Caki2 (cell line): Measurements from ENCODE around the gene RNF151. TPM values are rescaled to one million over a fixed set of nuclear protein-coding genes. Genes with fewer than 3 reads are reported as not detected.
"Not testable (repeated sequence)": the region's sequence is repeated elsewhere in the genome, so short reads cannot be mapped to it uniquely, and the experiment has no call there.

Source experiments
- DNase-seq: peaks from one replicate; pipeline ENCODE4 v3.0.0-alpha.2; 2015; ENCODE audit warnings: low read depth
- in situ Hi-C: cut with HindIII; loops from 2 replicates; pipeline ENCODE4 v1.10.0; 2016; ENCODE audit warnings: low sequenced_read_pairs, low pct_unique_long_range_greater_than_20kb, mixed read lengths
- total RNA-seq: library from RNA; depleted of rRNA; stranded (reverse); fragments of >200 nt; shearing (Covaris generic); gene quantifications from 2 replicates; pipeline ENCODE4 v1.2.3, GENCODE V29; 2014; ENCODE audit warnings: low replicate concordance

The RNF151 gene
- total RNA-seq, 1 experiment from 2014 or later, result not detected

- DNase-seq, result no peak
- in situ Hi-C loops, result no loop called here
Observed at GRCh38 chr16:1933097-1933661, 33.5 kb upstream of the RNF151 start.

- in situ Hi-C loops, result no loop called here
- DNase-seq, result no peak
Observed at GRCh38 chr16:1936945-1937479, 29.6 kb upstream of the RNF151 start.

- no peak for DNase-seq
Observed at GRCh38 chr16:1938316-1938715, 28.3 kb upstream of the RNF151 start.

GRCh38 chr16:1938910-1939309 is 27.7 kb upstream of the RNF151 start:
- in situ Hi-C loops, result no loop called here
- no peak for DNase-seq

More at GRCh38 chr16:1938316-1938715, 28.3 kb upstream of the RNF151 start:
- in situ Hi-C loops, result no loop called here

GRCh38 chr16:1939833-1940232 is 26.8 kb upstream of the RNF151 start:
- in situ Hi-C loops, result not testable (repeated sequence)

GRCh38 chr16:1940273-1941161 is 26.1 kb upstream of the RNF151 start:
- in situ Hi-C loops, result no loop called here
- DNase-seq, result peak; percentile 98

More at GRCh38 chr16:1939833-1940232, 26.8 kb upstream of the RNF151 start:
- DNase-seq, result not testable (repeated sequence)

GRCh38 chr16:1941162-1942046 is 25.3 kb upstream of the RNF151 start:
- peak; percentile 97 for DNase-seq
- in situ Hi-C loops, result no loop called here

GRCh38 chr16:1942047-1942809 is 24.4 kb upstream of the RNF151 start:
- DNase-seq, result peak; percentile 59
- in situ Hi-C loops, result no loop called here

- DNase-seq, result peak; percentile 98
- in situ Hi-C loops, result no loop called here
Observed at GRCh38 chr16:1942810-1943726, 23.6 kb upstream of the RNF151 start, which contains the start of gene MSRB1. Gene MSRB1 (minus strand): TSS chr16:1943199. CDS start chr16:1943156, 43 bp downstream.

- no peak for DNase-seq
- in situ Hi-C loops, result no loop called here
Observed at GRCh38 chr16:1944612-1945199, 21.9 kb upstream of the RNF151 start.

GRCh38 chr16:1945559-1946391 is 20.9 kb upstream of the RNF151 start:
- no peak for DNase-seq
- in situ Hi-C loops, result no loop called here

- DNase-seq, result no peak
- in situ Hi-C loops, result no loop called here
Observed at GRCh38 chr16:1946495-1947368, 19.9 kb upstream of the RNF151 start.

- in situ Hi-C loops, result no loop called here
Observed at GRCh38 chr16:1947369-1947670, 19.3 kb upstream of the RNF151 start.

GRCh38 chr16:1949507-1949906 is 17.1 kb upstream of the RNF151 start:
- no peak for DNase-seq

More at GRCh38 chr16:1947369-1947670, 19.3 kb upstream of the RNF151 start:
- no peak for DNase-seq

GRCh38 chr16:1950047-1950446 is 16.6 kb upstream of the RNF151 start:
- in situ Hi-C loops, result no loop called here

More at GRCh38 chr16:1949507-1949906, 17.1 kb upstream of the RNF151 start:
- in situ Hi-C loops, result no loop called here

More at GRCh38 chr16:1950047-1950446, 16.6 kb upstream of the RNF151 start:
- no peak for DNase-seq
